Measurements from ENCODE around the gene MRPL48. TPM values are rescaled to one million over a fixed set of nuclear protein-coding genes. Genes with fewer than 3 reads are reported as not detected.
"Not testable (repeated sequence)": the region's sequence is repeated elsewhere in the genome, so short reads cannot be mapped to it uniquely, and the experiment has no call there.

MRPL48 gene
- total RNA-seq, 1 donor from 2014 or later: 24.3 TPM

- DNase-seq: peak; percentile 99
These were observed 8.4 kb upstream of the MRPL48 start for GRCh38 chr11:73779084-73779902.

GRCh38 chr11:73781303-73781702, 6.4 kb upstream of the MRPL48 start:
- no peak for DNase-seq

GRCh38 chr11:73783483-73784020, 4.1 kb upstream of the MRPL48 start:
- no peak for DNase-seq

- no peak for DNase-seq
These were observed 3.5 kb upstream of the MRPL48 start for GRCh38 chr11:73784080-73784634.

GRCh38 chr11:73784734-73785133, 2.9 kb upstream of the MRPL48 start:
- no peak for DNase-seq

- DNase-seq: not testable (repeated sequence)
These were observed 2.2 kb upstream of the MRPL48 start for GRCh38 chr11:73785467-73785866.

- DNase-seq: no peak
These were observed 527 bp upstream of the MRPL48 start for GRCh38 chr11:73787051-73787642.

GRCh38 chr11:73789279-73789670, 1.6 kb downstream of the MRPL48 start:
- DNase-seq: no peak

- DNase-seq: no peak
These were observed 4.9 kb downstream of the MRPL48 start for GRCh38 chr11:73792584-73792983.

GRCh38 chr11:73795925-73796632, 8.4 kb downstream of the MRPL48 start:
- DNase-seq: no peak

GRCh38 chr11:73797457-73797856, 9.8 kb downstream of the MRPL48 start:
- no peak for DNase-seq

GRCh38 chr11:73800276-73800806, 12.7 kb downstream of the MRPL48 start:
- no peak for DNase-seq

GRCh38 chr11:73801136-73801535, 13.5 kb downstream of the MRPL48 start:
- no peak for DNase-seq

- no peak for DNase-seq
These were observed 17.0 kb downstream of the MRPL48 start for GRCh38 chr11:73804712-73805111.

- no peak for DNase-seq
These were observed 20.4 kb downstream of the MRPL48 start for GRCh38 chr11:73808052-73808451.

- no peak for DNase-seq
These were observed 23.0 kb downstream of the MRPL48 start for GRCh38 chr11:73810637-73811036.

- DNase-seq: no peak
These were observed 24.6 kb downstream of the MRPL48 start for GRCh38 chr11:73812234-73812633.

- no peak for DNase-seq
These were observed 27.1 kb downstream of the MRPL48 start for GRCh38 chr11:73814812-73815211.

- DNase-seq: peak; percentile 6
These were observed 31.2 kb downstream of the MRPL48 start for GRCh38 chr11:73818846-73819245.

GRCh38 chr11:73830261-73830660, 42.6 kb downstream of the MRPL48 start:
- DNase-seq: no peak

GRCh38 chr11:73833067-73833466, 45.4 kb downstream of the MRPL48 start:
- no peak for DNase-seq

- DNase-seq: no peak
These were observed 50.9 kb downstream of the MRPL48 start for GRCh38 chr11:73838443-73839122.
